Motor neuron (in vitro differentiated cells): ENCODE measurements around the gene IPO9. TPM values are rescaled to one million over a fixed set of nuclear protein-coding genes. Genes with fewer than 3 reads are reported as not detected.
A peak's percentile ranks its signal among the peaks of the same experiment; 100 is the strongest.

ENCODE experiments used
- ATAC-seq, 8 experiments: fragments of 200-7000 bp; cut with Tn5 transposase; replicated peaks in 6 of 8; 2 replicates each; pipeline ENCODE4 v1.8.0; 2021; ENCODE audit warnings: mild to moderate bottlenecking in 8 of 8, moderate library complexity in 8 of 8
- H3K27ac ChIP-seq, 2 donors: fragments of 250-450 bp; sonication (Bioruptor Pico); 2 replicates each; pipeline ENCODE4 v1.9.0; 2021; ENCODE audit warnings: antibody characterized with exemption in 2 of 2, mild to moderate bottlenecking in 2 of 2, moderate library complexity in 1 of 2
- H3K4me1 ChIP-seq, 2 donors: fragments of 250-450 bp; sonication (Bioruptor Pico); replicated peaks in 1 of 2; 2 replicates each; pipeline ENCODE4 v1.6.1; 2021; ENCODE audit warnings: antibody characterized with exemption in 2 of 2, mild to moderate bottlenecking in 2 of 2, moderate library complexity in 1 of 2
- H3K4me3 ChIP-seq, 5 donors: fragments of 250-450 bp; sonication (Bioruptor Pico); 2 replicates each; pipeline ENCODE4 v1.9.0; 2021; ENCODE audit warnings: antibody characterized with exemption in 5 of 5, mild to moderate bottlenecking in 5 of 5, moderate library complexity in 4 of 5
- whole genome bisulfite sequencing, 10 experiments: fragments of 450-650 bp; shearing (Covaris generic); methylation state at CpG; one replicate each; pipeline ENCODE4 v1.0.0; 2022; 5-methylcytosine and 5-hydroxymethylcytosine counted together
- in situ Hi-C, 9 experiments: fragments of 400-800 bp; cut with MboI; loops; one replicate each; pipeline ENCODE4 v1.15.0; 2021; ENCODE audit warnings: low sequenced_read_pairs in 9 of 9, low pct_unique_long_range_greater_than_20kb in 2 of 9; ENCODE audit not compliant: unreplicated experiment in 9 of 9
- total RNA-seq, 8 experiments: library from RNA; unstranded; fragments of 300-600 nt; gene quantifications; 2 replicates each; pipeline versions ENCODE4 v1.2.3 to v1.2.4, GENCODE V29; 2022

The IPO9 gene
- total RNA-seq, 8 experiments from 2014 or later: 16.9 to 69.8 (median 46.7) TPM

GRCh38 chr1:201925981-201926645, 97.2 kb downstream of the IPO9 start:
- in situ Hi-C loops: no loop called here
- ATAC-seq: peak in 2 of 8 experiments; percentile 45 to 60
- 52 to 92% (median 65%) methylated on average over 2 to 5 of the region's 5 CpGs; no CpG with 5 or more reads in 3 of the 10 experiments for WGBS, 10 experiments

DNA sequence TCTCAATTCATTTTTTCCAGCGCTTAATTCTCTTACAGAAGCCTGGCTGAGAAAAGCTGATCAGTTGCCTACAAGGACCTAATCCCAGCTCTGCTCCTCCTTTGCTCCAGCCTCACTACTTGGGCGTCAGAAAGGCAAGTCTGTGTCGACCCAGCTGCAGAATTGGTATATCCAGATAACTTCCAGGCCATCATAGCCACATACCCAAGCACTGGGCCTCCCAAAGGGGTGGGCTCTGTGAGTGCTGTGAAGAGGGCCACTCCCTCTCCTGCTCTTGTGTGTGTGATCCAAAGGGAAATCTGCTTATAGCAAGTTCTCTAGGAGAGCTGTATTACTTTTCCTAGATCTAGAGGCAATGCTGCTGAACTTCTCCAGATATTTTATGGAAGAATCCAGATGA, 99.3 kb downstream of the IPO9 start:
- WGBS, 10 experiments: 46 to 100% (median 91%) methylated on average over 1 to 3 of the region's 3 CpGs; no CpG with 5 or more reads in 2 of the 10 experiments
- Histone ChIP-seq H3K4me3 (no peak overlapping the region), H3K4me1 (peaks cover 0 to 3% of the 10 kb centered on the region in 2 donors), H3K27ac (no peak overlapping the region)
- peak in 2 of 8 experiments; percentile 22 to 25 for ATAC-seq
- in situ Hi-C loops: no loop called here

More at GRCh38 chr1:201925981-201926645, 97.2 kb downstream of the IPO9 start:
- no peak overlapping the region for H3K4me3 ChIP-seq
- peak overlapping the region in 1 of 2 donors; percentile 2 for H3K27ac ChIP-seq
- peaks cover 0 to 3% of the 10 kb centered on the region in 2 donors for H3K4me1 ChIP-seq

DNA sequence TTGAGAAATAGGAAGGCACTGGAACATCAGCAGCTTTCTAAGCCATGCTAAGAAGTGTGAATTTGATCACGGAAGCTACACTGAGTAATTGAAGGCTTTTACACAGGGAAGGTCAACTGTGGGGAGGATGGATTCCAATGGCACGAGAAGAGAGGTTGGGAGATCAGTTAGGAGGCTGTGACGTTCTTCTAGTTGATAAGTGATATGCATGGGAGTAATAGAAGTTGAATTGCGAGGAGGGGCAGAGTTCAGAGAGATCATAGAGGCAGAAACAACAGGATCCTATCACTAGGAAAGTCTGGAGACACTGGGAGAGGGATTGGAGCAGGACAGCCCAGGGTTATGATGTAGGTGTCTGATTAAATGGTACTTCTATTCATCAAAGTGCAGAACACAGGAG, 101.2 kb downstream of the IPO9 start:
- H3K4me3 ChIP-seq: no peak overlapping the region
- peaks cover 0 to 3% of the 10 kb centered on the region in 2 donors for H3K4me1 ChIP-seq
- in situ Hi-C loops: no loop called here
- WGBS, 10 experiments: 8 to 80% (median 61%) methylated on average over 2 to 4 of the region's 4 CpGs; no CpG with 5 or more reads in 2 of the 10 experiments
- ATAC-seq: no peak
- H3K27ac ChIP-seq: no peak overlapping the region

GRCh38 chr1:201930803-201931202, 101.8 kb downstream of the IPO9 start:
- WGBS, 10 experiments: 56 to 80% (median 70%) methylated on average over 1 to 5 of the region's 5 CpGs
- in situ Hi-C loops: no loop called here
- ATAC-seq: no peak
- H3K27ac ChIP-seq: no peak overlapping the region
- no peaks in the 10 kb centered on the region for H3K4me1 ChIP-seq
- H3K4me3 ChIP-seq: no peak overlapping the region

Other genes with a start within 250 kb of the IPO9 start
- gene SHISA4, start 59.7 kb downstream of the IPO9 start, total RNA-seq: 10 to 100 TPM in 3 of 8 experiments, 1 to 10 TPM in 5; 3.4 to 26.9 (median 7.6) TPM
- gene LMOD1, start 117.4 kb downstream of the IPO9 start, total RNA-seq: 1 to 10 TPM in 2 of 8 experiments, under 1 TPM in 6; 0.16 to 1.8 (median 0.62) TPM
- 100 to 1,000 TPM in 3 of 8 experiments, 10 to 100 TPM in 5; 67.6 to 123 (median 75.4) TPM for gene TIMM17A, start 126.3 kb downstream of the IPO9 start, total RNA-seq
- 100 to 1,000 TPM in 2 of 8 experiments, 10 to 100 TPM in 6; 33.6 to 137 (median 44.4) TPM for gene RNPEP, start 153.5 kb downstream of the IPO9 start, total RNA-seq
- gene ELF3, start 181.4 kb downstream of the IPO9 start, total RNA-seq: 10 to 100 TPM in 1 of 8 experiments, 1 to 10 TPM in 5, under 1 TPM in 2; 0.27 to 18.0 (median 2.8) TPM